Caco-2 (cell line): ENCODE measurements around the gene TULP3. TPM values are rescaled to one million over a fixed set of nuclear protein-coding genes. Genes with fewer than 3 reads are reported as not detected.

Experiments used
- BruUV-seq: library from RNA; stranded (reverse); fragments of 400-500 nt; replicated peaks from 2 replicates; lab custom pipeline; 2021; lab: Mats Ljungman, UMichigan
- CTCF ChIA-PET: fragments of 300-600 bp; sonication (Branson Sonifier 250); formaldehyde crosslinking; loops from one replicate; lab custom pipeline; 2022; ENCODE audit warnings: antibody characterized with exemption; lab: Charles Lee
- POLR2A ChIA-PET: fragments of 300-600 bp; sonication (Branson Sonifier 250); formaldehyde crosslinking; loops from one replicate; lab custom pipeline; 2022; ENCODE audit warnings: antibody characterized with exemption; lab: Charles Lee
- DNase-seq, 2 experiments: peaks; one replicate each; pipeline versions ENCODE4 v3.0.0 to v3.0.0-alpha.2; 2020 to 2022
- H3K27me3 ChIP-seq: replicated peaks from 2 replicates; pipeline ENCODE4 v1.6.0; 2011; ENCODE audit warnings: low read length; ENCODE audit not compliant: control insufficient read depth, insufficient read depth
- H3K36me3 ChIP-seq: 2 replicates; pipeline ENCODE4 v1.5.1; 2011; ENCODE audit warnings: low read length; ENCODE audit not compliant: control insufficient read depth, insufficient read depth
- H3K4me1 ChIP-seq: fragments of 250-450 bp; sonication (Bioruptor Pico); 2 replicates; pipeline ENCODE4 v1.5.1; 2020; ENCODE audit warnings: mild to moderate bottlenecking
- H3K4me3 ChIP-seq: 2 replicates; pipeline ENCODE4 v1.5.1; 2011; ENCODE audit warnings: low read depth, mild to moderate bottlenecking, control low read depth, low read length
- H3K9me3 ChIP-seq: fragments of 250-450 bp; sonication (Bioruptor Pico); 2 replicates; pipeline ENCODE4 v1.5.1; 2020; ENCODE audit warnings: mild to moderate bottlenecking, moderate library complexity
- H3K27ac Mint-ChIP-seq: one replicate; pipeline ENCODE4 v1.8.0; 2022; ENCODE audit warnings: mixed read lengths; ENCODE audit not compliant: unreplicated experiment
- H3K27me3 Mint-ChIP-seq: one replicate; pipeline ENCODE4 v1.8.0; 2022; ENCODE audit warnings: mixed read lengths; ENCODE audit not compliant: insufficient read depth, unreplicated experiment
- H3K36me3 Mint-ChIP-seq: one replicate; pipeline ENCODE4 v1.8.0; 2022; ENCODE audit warnings: mild to moderate bottlenecking, mixed read lengths; ENCODE audit not compliant: insufficient read depth, unreplicated experiment
- H3K4me1 Mint-ChIP-seq: one replicate; pipeline ENCODE4 v1.8.0; 2022; ENCODE audit warnings: low read depth, mixed read lengths; ENCODE audit not compliant: unreplicated experiment
- H3K4me3 Mint-ChIP-seq: one replicate; pipeline ENCODE4 v1.8.0; 2022; ENCODE audit warnings: mild to moderate bottlenecking, moderate library complexity, mixed read lengths; ENCODE audit not compliant: unreplicated experiment
- H3K9me3 Mint-ChIP-seq: one replicate; pipeline ENCODE4 v1.8.0; 2022; ENCODE audit warnings: mixed read lengths; ENCODE audit not compliant: unreplicated experiment
- CTCF ChIP-seq, 2 experiments: fragments of 200-600 bp in 1 of 2; IDR thresholded peaks; 1 replicate in 1 of 2; 2 replicates in 1 of 2; pipeline versions ENCODE4 v1.5.1 to v1.8.0; 2011 to 2022; ENCODE audit warnings: antibody characterized with exemption in 1 of 2, control low read depth in 1 of 2, inconsistent platforms in 1 of 2, low read depth in 1 of 2, low read length in 1 of 2, mild to moderate bottlenecking in 1 of 2, moderate library complexity in 1 of 2; ENCODE audit not compliant: insufficient read depth in 1 of 2, severe bottlenecking in 1 of 2, unreplicated experiment in 1 of 2
- intact Hi-C: fragments of 100-400 bp; cut with micrococcal nuclease; formaldehyde crosslinking; loops from one replicate; pipeline ENCODE4 v1.10.0; 2022; ENCODE audit not compliant: unreplicated experiment
- total RNA-seq: library from RNA; stranded (reverse); gene quantifications from 2 replicates; pipeline ENCODE4 v1.2.3, GENCODE V29; 2022

TULP3 gene
- total RNA-seq, 1 experiment from 2014 or later = 31.0 TPM

GRCh38 chr12:2842948-2843347, 47.7 kb upstream of the TULP3 start:
- no peak overlapping the region for H3K27ac Mint-ChIP-seq
- no peak for TF ChIP-seq CTCF (IDR thresholded peaks at IDR 0.05; ENCODE audit: insufficient read depth in 1 of 2, low read depth in 1 of 2, low read length in 1 of 2, severe bottlenecking in 1 of 2, unreplicated experiment in 1 of 2)

GRCh38 chr12:2844786-2845185, 45.9 kb upstream of the TULP3 start:
- Histone ChIP-seq H3K4me1 (peaks cover 19% of the 10 kb centered on the region), H3K4me3 (no peak overlapping the region), H3K27me3 (no peaks in the 10 kb centered on the region), H3K36me3 (no peaks in the 10 kb centered on the region), H3K9me3 (no peaks in the 10 kb centered on the region)
- no peak for TF ChIP-seq CTCF (IDR thresholded peaks at IDR 0.05; ENCODE audit: insufficient read depth in 1 of 2, low read depth in 1 of 2, low read length in 1 of 2, severe bottlenecking in 1 of 2, unreplicated experiment in 1 of 2)
- Mint-ChIP-seq H3K4me3 (no peak overlapping the region), H3K9me3 (no peaks in the 10 kb centered on the region), H3K27ac (peak overlapping the region; percentile 12), H3K36me3 (no peaks in the 10 kb centered on the region), H3K4me1 (peaks cover 26% of the 10 kb centered on the region), H3K27me3 (no peaks in the 10 kb centered on the region)
- POLR2A ChIA-PET = interaction anchor here (1.3 kb wide), 1 partner anchor 32 kb away, joined by 4 read pairs; the partner anchor contains the start of genes FOXM1 and RHNO1
- CTCF ChIA-PET = interaction anchor here (1.0 to 2.4 kb wide), 8 partner anchors 10 to 197 kb away, joined by 3 to 18 read pairs (median 10); partner anchors contain the start of genes FOXM1, RHNO1 and TEX52
- intact Hi-C loops = no loop called here
- DNase-seq = no peak
- BruUV-seq = no TSS peak

More at GRCh38 chr12:2842948-2843347, 47.7 kb upstream of the TULP3 start:
- BruUV-seq = no TSS peak
- Histone ChIP-seq H3K36me3 (no peaks in the 10 kb centered on the region), H3K27me3 (no peaks in the 10 kb centered on the region), H3K4me1 (peaks cover 10% of the 10 kb centered on the region), H3K9me3 (no peaks in the 10 kb centered on the region; the same call in 1 of the 2 replicates), H3K4me3 (no peak overlapping the region)
- DNase-seq = no peak
- Mint-ChIP-seq H3K9me3 (no peaks in the 10 kb centered on the region), H3K27me3 (no peaks in the 10 kb centered on the region), H3K36me3 (no peaks in the 10 kb centered on the region), H3K4me3 (no peak overlapping the region), H3K4me1 (peaks cover 10% of the 10 kb centered on the region)
- intact Hi-C loops = no loop called here
- ChIA-PET POLR2A (no interaction called here), CTCF (no interaction called here)

GRCh38 chr12:2845280-2845679, 45.4 kb upstream of the TULP3 start:
- DNase-seq = no peak
- Histone ChIP-seq H3K4me1 (peaks cover 24% of the 10 kb centered on the region), H3K4me3 (no peak overlapping the region), H3K27me3 (no peaks in the 10 kb centered on the region), H3K9me3 (no peaks in the 10 kb centered on the region), H3K36me3 (no peaks in the 10 kb centered on the region)
- intact Hi-C loops = no loop called here
- no peaks in the 10 kb centered on the region for H3K27me3 Mint-ChIP-seq
- no TSS peak for BruUV-seq
- peak overlapping the region; percentile 12 for H3K27ac Mint-ChIP-seq
- no peaks in the 10 kb centered on the region for H3K36me3 Mint-ChIP-seq
- ChIA-PET CTCF (interaction anchor here (1.0 to 2.4 kb wide), 12 partner anchors 9 to 196 kb away, joined by 3 to 18 read pairs (median 8); partner anchors contain the start of genes FOXM1, RHNO1 and TEX52), POLR2A (interaction anchor here (1.3 kb wide), 1 partner anchor 32 kb away, joined by 4 read pairs; the partner anchor contains the start of genes FOXM1 and RHNO1)
- H3K4me1 Mint-ChIP-seq = peaks cover 28% of the 10 kb centered on the region
- no peak overlapping the region for H3K4me3 Mint-ChIP-seq
- no peak for TF ChIP-seq CTCF (IDR thresholded peaks at IDR 0.05; ENCODE audit: insufficient read depth in 1 of 2, low read depth in 1 of 2, low read length in 1 of 2, severe bottlenecking in 1 of 2, unreplicated experiment in 1 of 2)
- no peaks in the 10 kb centered on the region for H3K9me3 Mint-ChIP-seq
